H1 (cell line): ENCODE data around the gene LGALS8. TPM values are rescaled to one million over a fixed set of nuclear protein-coding genes. Genes with fewer than 3 reads are reported as not detected.
A peak's percentile ranks its signal among the peaks of the same experiment; 100 is the strongest.

Experiments
- CTCF ChIA-PET: fragments of 300-600 bp; sonication (Branson Sonifier 250); formaldehyde crosslinking; loops from one replicate; lab custom pipeline; 2021; ENCODE audit not compliant: partially characterized antibody; lab: Charles Lee
- POLR2A ChIA-PET: fragments of 300-600 bp; sonication (Branson Sonifier 250); formaldehyde crosslinking; loops from one replicate; lab custom pipeline; 2021; ENCODE audit warnings: inconsistent platforms; ENCODE audit not compliant: partially characterized antibody; lab: Charles Lee
- DNase-seq, 2 experiments: peaks; one replicate each; pipeline versions ENCODE4 v3.0.0 to v3.0.0-alpha.2; 2010 to 2022; ENCODE audit warnings: low spot score in 2 of 2, low read depth in 1 of 2, mixed read lengths in 1 of 2
- FAIRE-seq: peaks from 2 replicates; lab custom pipeline; 2011; peaks lifted over from hg19 to GRCh38; lab: Jason Lieb, UNC
- H2AFZ ChIP-seq: 2 replicates; pipeline ENCODE4 v1.8.1; 2012; ENCODE audit warnings: low read length, inconsistent platforms
- H2AK5ac ChIP-seq: 2 replicates; pipeline ENCODE4 v1.6.1; 2013; ENCODE audit warnings: low read depth, low read length
- H2BK120ac ChIP-seq: replicated peaks from 2 replicates; pipeline ENCODE3; 2013; ENCODE audit warnings: low read depth, low read length, inconsistent platforms
- H2BK12ac ChIP-seq: 2 replicates; pipeline ENCODE4 v1.6.1; 2013; ENCODE audit warnings: low read depth, low read length
- H2BK15ac ChIP-seq: 2 replicates; pipeline ENCODE4 v1.6.1; 2013; ENCODE audit warnings: low read length
- H2BK20ac ChIP-seq: 2 replicates; pipeline ENCODE4 v1.6.1; 2013; ENCODE audit warnings: low read length
- H2BK5ac ChIP-seq: 2 replicates; pipeline ENCODE4 v1.6.1; 2013; ENCODE audit warnings: low read depth, low read length
- H3K14ac ChIP-seq: 2 replicates; pipeline ENCODE4 v1.6.1; 2013; ENCODE audit warnings: inconsistent platforms; ENCODE audit not compliant: insufficient read length
- H3K18ac ChIP-seq: 2 replicates; pipeline ENCODE4 v1.6.1; 2013; ENCODE audit warnings: low read length; ENCODE audit errors: extremely low read depth
- H3K23ac ChIP-seq: 2 replicates; pipeline ENCODE4 v1.6.1; 2013; ENCODE audit warnings: inconsistent platforms; ENCODE audit not compliant: insufficient read length
- H3K23me2 ChIP-seq: 2 replicates; pipeline ENCODE4 v1.6.1; 2013; ENCODE audit warnings: low read depth, low read length
- H3K27ac ChIP-seq: 2 replicates; pipeline ENCODE4 v1.6.1; 2011; ENCODE audit warnings: low read depth, low read length, inconsistent platforms
- H3K27me3 ChIP-seq, 4 experiments: replicated peaks in 1 of 4; 1 replicate in 1 of 4; 2 replicates in 3 of 4; pipeline versions ENCODE4 v1.6.1 to v1.8.1; 2011 to 2013; ENCODE audit warnings: low read length in 3 of 4, mild to moderate bottlenecking in 3 of 4, inconsistent platforms in 2 of 4, mixed read lengths in 2 of 4, moderate library complexity in 1 of 4; ENCODE audit not compliant: control insufficient read depth in 3 of 4, insufficient read depth in 3 of 4; ENCODE audit errors: extremely low read depth in 1 of 4
- H3K36me3 ChIP-seq, 4 experiments: 2 replicates each; pipeline versions ENCODE4 v1.6.1 to v1.8.1; 2011 to 2013; ENCODE audit warnings: mild to moderate bottlenecking in 4 of 4, low read length in 3 of 4, moderate library complexity in 2 of 4, control low read depth in 1 of 4, inconsistent platforms in 1 of 4; ENCODE audit not compliant: insufficient read depth in 4 of 4, control insufficient read depth in 2 of 4
- H3K4ac ChIP-seq: replicated peaks from 2 replicates; pipeline ENCODE3; 2013; ENCODE audit warnings: low read length, low read depth, mixed read lengths, inconsistent platforms; ENCODE audit not compliant: insufficient read length
- H3K4me1 ChIP-seq, 4 experiments: replicated peaks in 1 of 4; 1 replicate in 1 of 4; 2 replicates in 3 of 4; pipeline versions ENCODE4 v1.6.1 to v1.8.1; 2011 to 2013; ENCODE audit warnings: low read length in 3 of 4, inconsistent platforms in 2 of 4, mixed read lengths in 1 of 4; ENCODE audit not compliant: insufficient read depth in 4 of 4, control insufficient read depth in 3 of 4
- H3K4me2 ChIP-seq, 2 experiments: 2 replicates each; pipeline versions ENCODE4 v1.6.1 to v1.8.1; 2011 to 2013; ENCODE audit warnings: low read depth in 2 of 2, low read length in 2 of 2, control low read depth in 1 of 2, inconsistent platforms in 1 of 2, mild to moderate bottlenecking in 1 of 2; ENCODE audit not compliant: insufficient read depth in 1 of 2
- H3K4me3 ChIP-seq, 4 experiments: fragments of 200-600, 300-600 bp in 1 of 4; sonication (generic), shearing (Covaris generic), sonication (Bioruptor Twin) in 1 of 4; 2 replicates each; pipeline versions ENCODE4 v1.5.1 to v1.8.1; 2011 to 2016; ENCODE audit warnings: low read length in 4 of 4, low read depth in 3 of 4, control low read depth in 2 of 4, inconsistent platforms in 2 of 4, mild to moderate bottlenecking in 2 of 4, mixed read lengths in 1 of 4, moderate library complexity in 1 of 4; ENCODE audit not compliant: insufficient read depth in 2 of 4; ENCODE audit errors: extremely low read depth in 1 of 4
- H3K56ac ChIP-seq: replicated peaks from 2 replicates; pipeline ENCODE3; 2013; ENCODE audit warnings: low read depth, mild to moderate bottlenecking, mixed read lengths, low read length, inconsistent platforms; ENCODE audit not compliant: insufficient read length
- H3K79me1 ChIP-seq: 2 replicates; pipeline ENCODE4 v1.6.1; 2013; ENCODE audit warnings: low read depth, low read length, control low read depth
- H3K79me2 ChIP-seq, 2 experiments: 2 replicates each; pipeline versions ENCODE4 v1.6.1 to v1.8.1; 2012 to 2013; ENCODE audit warnings: low read length in 2 of 2, mild to moderate bottlenecking in 2 of 2, inconsistent platforms in 1 of 2; ENCODE audit not compliant: insufficient read depth in 2 of 2, control insufficient read depth in 1 of 2
- H3K9ac ChIP-seq, 4 experiments: replicated peaks in 1 of 4; 1 replicate in 1 of 4; 2 replicates in 3 of 4; pipeline versions ENCODE4 v1.6.1 to v1.8.1; 2011 to 2013; ENCODE audit warnings: low read depth in 3 of 4, low read length in 3 of 4, control low read depth in 2 of 4, mild to moderate bottlenecking in 2 of 4, moderate library complexity in 2 of 4, inconsistent platforms in 1 of 4; ENCODE audit errors: extremely low read depth in 1 of 4
- H3K9me3 ChIP-seq, 2 experiments: 2 replicates each; pipeline versions ENCODE4 v1.6.1 to v1.8.1; 2012 to 2013; ENCODE audit warnings: mild to moderate bottlenecking in 2 of 2, moderate library complexity in 2 of 2, control low read depth in 1 of 2, inconsistent platforms in 1 of 2, low read depth in 1 of 2, low read length in 1 of 2, mixed read lengths in 1 of 2; ENCODE audit not compliant: insufficient read depth in 2 of 2
- H4K20me1 ChIP-seq, 2 experiments: replicated peaks in 1 of 2; 2 replicates each; pipeline versions ENCODE3 to v1.8.1; 2011 to 2013; ENCODE audit warnings: inconsistent platforms in 2 of 2, low read length in 2 of 2, mild to moderate bottlenecking in 1 of 2; ENCODE audit not compliant: insufficient read depth in 2 of 2, control insufficient read depth in 1 of 2
- H4K5ac ChIP-seq: 2 replicates; pipeline ENCODE4 v1.6.1; 2013; ENCODE audit warnings: low read length, low read depth, mixed read lengths, inconsistent platforms; ENCODE audit not compliant: insufficient read length
- H4K8ac ChIP-seq: 2 replicates; pipeline ENCODE4 v1.8.0; 2013; ENCODE audit warnings: mild to moderate bottlenecking, moderate library complexity, low read length, inconsistent platforms; ENCODE audit not compliant: insufficient read depth; ENCODE audit errors: extremely low read depth
- H4K91ac ChIP-seq: replicated peaks from 2 replicates; pipeline ENCODE3; 2013; ENCODE audit warnings: low read length, mixed read lengths, inconsistent platforms; ENCODE audit not compliant: insufficient read length
- CBX5 ChIP-seq: fragments of 300-800, 300-1000 bp; sonication (generic); IDR thresholded peaks from 2 replicates; pipeline ENCODE4 v1.7.1; 2016; ENCODE audit warnings: antibody characterized with exemption, low read length, low read depth
- FOSL1 ChIP-seq: IDR thresholded peaks from 2 replicates; pipeline ENCODE4 v1.6.1; 2011; ENCODE audit warnings: mild to moderate bottlenecking, low read depth, low read length, moderate library complexity; ENCODE audit not compliant: insufficient read depth
- GTF2F1 ChIP-seq: IDR thresholded peaks from 2 replicates; pipeline ENCODE4 v1.6.1; 2012; ENCODE audit warnings: low read depth, low read length, improper control_type of control experiment, borderline replicate concordance
- JUND ChIP-seq: IDR thresholded peaks from 2 replicates; pipeline ENCODE4 v1.6.1; 2011; ENCODE audit warnings: mild to moderate bottlenecking, improper control_type of control experiment, low read length
- PHF8 ChIP-seq: fragments of 200-600 bp; sonication (generic); conservative IDR thresholded peaks from 2 replicates; pipeline ENCODE4 v1.7.1; 2012; ENCODE audit warnings: low read depth, mild to moderate bottlenecking, inconsistent platforms, low read length, moderate library complexity
- RAD21 ChIP-seq, 2 experiments: IDR thresholded peaks in 1 of 2; conservative IDR thresholded peaks in 1 of 2; 2 replicates each; pipeline ENCODE4 v1.6.1; 2011; ENCODE audit warnings: low read depth in 2 of 2, low read length in 2 of 2, improper control_type of control experiment in 1 of 2, inconsistent platforms in 1 of 2, mild to moderate bottlenecking in 1 of 2, moderate library complexity in 1 of 2
- RFX5 ChIP-seq: IDR thresholded peaks from 2 replicates; pipeline ENCODE4 v1.6.1; 2011; ENCODE audit warnings: low read depth, low read length, improper control_type of control experiment, borderline replicate concordance
- SIN3A ChIP-seq, 2 experiments: IDR thresholded peaks in 1 of 2; conservative IDR thresholded peaks in 1 of 2; 2 replicates each; pipeline ENCODE4 v1.6.1; 2011 to 2012; ENCODE audit warnings: low read length in 2 of 2, improper control_type of control experiment in 1 of 2, low read depth in 1 of 2, mild to moderate bottlenecking in 1 of 2
- SP4 ChIP-seq: IDR thresholded peaks from 2 replicates; pipeline ENCODE4 v1.6.1; 2012; ENCODE audit warnings: low read length, inconsistent platforms
- SRF ChIP-seq: IDR thresholded peaks from 2 replicates; pipeline ENCODE4 v1.6.1; 2011; ENCODE audit warnings: mild to moderate bottlenecking, low read depth, low read length, moderate library complexity
- TCF12 ChIP-seq: IDR thresholded peaks from 2 replicates; pipeline ENCODE4 v1.6.1; 2011; ENCODE audit warnings: low read depth, mild to moderate bottlenecking, low read length
- YY1 ChIP-seq: IDR thresholded peaks from 2 replicates; pipeline ENCODE4 v1.6.1; 2011; ENCODE audit warnings: low read depth, mild to moderate bottlenecking, low read length
- WGBS, 2 experiments: shearing (Covaris generic) in 1 of 2; methylation state at CpG; one replicate each; pipeline versions ENCODE4 v1.1.6 to v1.1.7; 2013 to 2015; ENCODE audit warnings: low lambda C conversion rate in 2 of 2, mixed read lengths in 2 of 2, inconsistent platforms in 1 of 2, low coverage in 1 of 2, missing lambda C conversion rate in 1 of 2; ENCODE audit not compliant: insufficient replicate concordance in 2 of 2, insufficient coverage in 1 of 2, insufficient read length in 1 of 2; ENCODE audit errors: extremely low coverage in 1 of 2, missing lambda C conversion rate in 1 of 2; 5-methylcytosine and 5-hydroxymethylcytosine counted together
- polyA plus RNA-seq, 7 experiments: library from polyadenylated mRNA; depleted of rRNA in 3 of 7; stranded (reverse) in 5 of 7; unstranded in 2 of 7; fragments of >200 nt in 5 of 7; fragments of 200-250 nt in 2 of 7; gene quantifications; 1 replicate in 5 of 7; 2 replicates in 1 of 7; 4 replicates in 1 of 7; pipeline versions ENCODE4 v1.2.1 to v1.2.3, GENCODE V29; 2011 to 2013; ENCODE audit warnings: missing spikeins in 2 of 7, mixed read lengths in 2 of 7
- total RNA-seq: library from RNA; stranded (reverse); fragmentation: NEBNext Ultra II Directional; extraction: Animal tissue kit (Norgen Biotek cat#: 25700); gene quantifications from 2 replicates; pipeline ENCODE4 v1.2.1, GENCODE V29; 2021

Gene LGALS8
- total and polyA plus RNA-seq, 2 of the 8 experiments (the other 6 are each of a cell fraction or from before 2014, with no cell fraction given): 7.2 to 11.6 TPM

- Histone ChIP-seq H3K27ac (no peak overlapping the region), H3K23me2 (peaks cover 12% of the 10 kb centered on the region), H4K5ac (no peak overlapping the region), H3K4me2 (peak overlapping the region; percentile 93 to 98), H3K18ac (peak overlapping the region; percentile 83), H3K36me3 (no peaks in the 10 kb centered on the region), H3K56ac (no peak overlapping the region), H3K23ac (no peak overlapping the region), H2AK5ac (no peak overlapping the region), H2BK120ac (peak overlapping the region; percentile 0), H3K79me1 (no peaks in the 10 kb centered on the region), H4K91ac (peak overlapping the region; percentile 75), H2BK5ac (no peak overlapping the region), H3K79me2 (no peaks in the 10 kb centered on the region), H3K9ac (peak overlapping the region in 1 of 4 experiments; percentile 10; a peak in 1 of 7 replicates), H3K4ac (no peak overlapping the region), H3K27me3 (peaks cover 0 to 21% (median 11%) of the 10 kb centered on the region in 4 experiments; a peak in 5 of 7 replicates), H3K14ac (no peak overlapping the region), H2AFZ (peak overlapping the region; percentile 78), H3K9me3 (no peaks in the 10 kb centered on the region), H2BK15ac (peak overlapping the region; percentile 46; the same call in 1 of the 2 replicates), H4K20me1 (no peaks in the 10 kb centered on the region), H2BK12ac (0 out of 2 replicates have a peak overlapping the region, but pooled peaks have one; percentile 68), H2BK20ac (no peak overlapping the region), H3K4me3 (peak overlapping the region; percentile 67 to 83 (median 76)), H4K8ac (peak overlapping the region; percentile 75; the same call in 1 of the 2 replicates), H3K4me1 (no peaks in the 10 kb centered on the region; a peak in 3 of 7 replicates)
- FAIRE-seq: no peak
- POLR2A ChIA-PET: interaction anchor here (1.8 to 2.0 kb wide), 2 partner anchors 9 to 12 kb away, joined by 4 to 5 read pairs; no protein-coding TSS in a partner anchor
- 64% methylated on average over 26 of the region's 26 CpGs; no CpG with 5 or more reads in 1 of the 2 experiments for WGBS, 2 experiments
- peak in 1 of 2 experiments; percentile 63 for DNase-seq
- CTCF ChIA-PET: interaction anchor here (0.6 to 0.7 kb wide), 2 partner anchors 10 to 45 kb away, joined by 3 read pairs; no protein-coding TSS in a partner anchor
- TF ChIP-seq JUND (no peak), RAD21 (IDR thresholded peaks at IDR 0.05 in 1 of 2, conservative IDR thresholded peaks at IDR 0.05 in 1 of 2; ENCODE audit: low read depth in 2 of 2, low read length in 2 of 2) (no peak), FOSL1 (no peak), CBX5 (no peak), SIN3A (conservative IDR thresholded peaks at IDR 0.05 in 1 of 2, IDR thresholded peaks at IDR 0.05 in 1 of 2; ENCODE audit: low read depth in 1 of 2, low read length in 2 of 2) (no peak), SRF (no peak), PHF8 (no peak), RFX5 (no peak), YY1 (no peak), TCF12 (no peak), SP4 (no peak), GTF2F1 (no peak)
Measured at GRCh38 chr1:236522937-236523703, 662 bp upstream of the LGALS8 start.
